HG03108 (cell line): ENCODE results near the gene VDR.

Source experiments
- ATAC-seq: cut with Tn5 transposase; IDR thresholded peaks from one replicate; pipeline ENCODE4 v1.9.1; 2021; ENCODE audit warnings: moderate library complexity; ENCODE audit not compliant: unreplicated experiment

VDR gene

DNA sequence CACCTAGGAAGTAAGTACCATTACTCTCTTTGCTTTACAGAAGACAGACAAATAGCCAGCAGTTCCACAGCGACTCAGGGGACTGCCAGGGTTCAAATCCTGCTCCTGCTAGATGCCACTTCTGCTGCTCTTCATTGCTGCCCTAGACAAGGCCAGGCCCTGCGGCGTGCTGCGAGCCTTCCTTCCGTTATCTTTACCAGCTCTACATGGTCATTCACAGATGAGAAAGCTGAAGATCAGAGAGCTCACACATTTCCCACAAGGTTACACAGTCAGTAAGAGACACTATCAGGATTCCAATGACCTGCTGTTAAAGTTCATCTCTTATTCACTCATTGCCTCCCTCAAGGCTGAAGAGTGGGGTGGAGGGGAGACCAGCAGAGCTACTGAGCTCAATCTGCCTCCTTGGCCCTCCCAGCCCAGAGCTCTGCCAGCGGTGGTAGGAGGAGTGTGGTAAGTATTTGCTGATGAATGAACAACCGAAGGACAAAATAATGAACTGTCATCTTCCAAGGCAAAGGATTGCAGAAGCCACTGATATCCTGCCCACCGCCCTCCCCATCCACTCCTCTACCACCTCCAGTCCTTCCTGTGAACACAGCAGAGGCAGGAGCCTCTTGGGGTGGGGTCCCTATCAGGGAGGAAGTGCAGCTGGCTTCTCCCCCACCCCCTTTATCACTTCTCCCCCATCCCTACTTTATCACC, 70.4 kb downstream of the VDR start:
- no peak for ATAC-seq

DNA sequence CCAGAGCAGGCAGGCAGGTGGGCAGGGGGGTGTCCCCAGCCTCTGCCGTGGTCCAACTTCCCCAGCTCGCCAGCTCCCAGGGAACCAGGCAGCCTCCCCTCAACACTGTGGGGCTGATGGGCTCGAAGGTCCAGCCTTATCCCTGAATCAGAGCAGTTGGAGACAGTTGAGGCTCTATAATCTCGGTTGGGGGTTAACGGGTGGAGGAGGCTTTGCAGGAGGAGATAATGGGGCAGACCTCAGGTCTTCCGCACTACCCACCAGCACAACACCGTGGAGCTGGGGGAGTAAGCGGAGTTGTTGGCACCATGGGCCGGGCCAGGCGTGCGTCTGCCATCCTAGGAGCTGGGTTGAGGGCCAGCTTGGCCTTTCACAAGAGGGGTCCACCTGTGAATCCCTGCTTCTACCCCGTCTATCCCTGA, 71.2 kb downstream of the VDR start:
- ATAC-seq = no peak

DNA sequence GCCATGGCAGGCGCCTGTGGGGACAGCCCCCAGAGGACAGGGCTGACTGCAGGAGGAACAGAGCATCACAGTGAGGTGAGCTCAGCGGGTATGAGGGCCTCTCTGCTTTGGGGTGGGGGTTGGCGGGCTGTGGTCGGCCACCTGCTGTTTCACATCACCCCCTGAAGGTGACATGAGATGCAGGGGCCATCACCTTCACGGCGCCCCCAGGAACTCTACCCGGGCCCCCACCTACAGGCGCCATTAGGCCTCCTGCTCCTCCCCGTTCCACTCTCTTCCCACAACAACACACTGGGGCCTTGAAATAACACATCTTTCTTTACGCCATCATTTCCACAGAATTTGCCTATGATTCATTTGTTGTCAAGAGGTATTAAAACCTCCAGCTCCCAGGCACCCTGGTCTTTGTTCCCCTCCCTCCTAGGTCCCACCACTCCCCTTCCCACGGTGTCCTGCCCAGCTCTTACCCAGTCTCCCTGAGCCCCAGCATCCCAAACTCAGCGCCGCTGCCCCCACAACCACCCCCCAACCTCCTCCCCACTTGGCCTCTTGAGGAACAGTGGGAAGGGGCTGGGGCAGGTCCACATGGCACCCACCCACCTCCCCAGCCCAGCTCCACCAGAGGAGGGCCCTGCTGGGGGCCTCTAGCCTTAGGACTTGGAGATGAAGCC, 72.4 kb downstream of the VDR start:
- ATAC-seq = no peak

DNA sequence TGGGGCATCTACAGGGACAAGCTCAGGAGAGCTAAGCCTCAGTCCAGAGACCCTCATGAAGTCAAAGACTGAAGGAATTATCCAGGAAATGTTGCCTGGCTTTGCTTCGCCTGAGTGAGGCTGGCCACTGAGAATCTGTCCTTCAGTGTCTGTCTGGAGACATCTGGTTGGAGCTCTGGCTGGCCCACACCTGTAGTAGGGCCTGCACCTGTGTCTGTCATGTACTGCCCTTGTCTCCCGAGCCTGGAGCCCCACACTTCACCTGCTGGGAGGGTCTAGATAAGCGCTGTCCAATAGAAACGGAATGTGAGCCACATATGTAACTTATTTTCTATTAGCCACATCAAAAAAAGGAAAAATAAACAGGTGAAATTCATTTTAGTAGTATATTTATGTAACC, 75.2 kb downstream of the VDR start:
- no peak for ATAC-seq

DNA sequence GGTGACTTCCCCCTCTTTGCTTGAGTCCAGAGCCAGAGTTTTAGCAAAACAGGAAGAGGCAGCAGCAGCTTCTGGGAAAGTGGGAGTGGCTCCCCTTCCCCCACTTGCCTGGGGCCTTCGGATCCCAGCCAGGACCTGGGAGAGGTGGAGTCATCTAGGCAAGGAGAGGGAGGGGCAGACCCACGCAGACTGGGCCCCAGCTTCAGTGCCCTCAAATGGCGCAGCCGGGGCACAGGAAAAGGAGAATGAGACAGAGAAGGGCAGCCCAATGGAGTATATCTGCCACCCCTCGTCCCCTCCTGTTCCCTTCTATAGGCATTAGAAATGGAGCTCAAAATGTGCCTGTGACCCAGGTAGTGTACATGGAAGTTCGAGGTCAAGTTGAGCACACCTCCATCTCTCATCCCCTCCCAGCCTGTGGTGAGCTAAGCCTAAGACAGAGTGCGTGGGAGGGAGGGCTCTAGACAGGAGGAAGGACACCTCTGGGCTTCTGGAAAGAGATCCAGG, 75.8 kb downstream of the VDR start:
- no peak for ATAC-seq

DNA sequence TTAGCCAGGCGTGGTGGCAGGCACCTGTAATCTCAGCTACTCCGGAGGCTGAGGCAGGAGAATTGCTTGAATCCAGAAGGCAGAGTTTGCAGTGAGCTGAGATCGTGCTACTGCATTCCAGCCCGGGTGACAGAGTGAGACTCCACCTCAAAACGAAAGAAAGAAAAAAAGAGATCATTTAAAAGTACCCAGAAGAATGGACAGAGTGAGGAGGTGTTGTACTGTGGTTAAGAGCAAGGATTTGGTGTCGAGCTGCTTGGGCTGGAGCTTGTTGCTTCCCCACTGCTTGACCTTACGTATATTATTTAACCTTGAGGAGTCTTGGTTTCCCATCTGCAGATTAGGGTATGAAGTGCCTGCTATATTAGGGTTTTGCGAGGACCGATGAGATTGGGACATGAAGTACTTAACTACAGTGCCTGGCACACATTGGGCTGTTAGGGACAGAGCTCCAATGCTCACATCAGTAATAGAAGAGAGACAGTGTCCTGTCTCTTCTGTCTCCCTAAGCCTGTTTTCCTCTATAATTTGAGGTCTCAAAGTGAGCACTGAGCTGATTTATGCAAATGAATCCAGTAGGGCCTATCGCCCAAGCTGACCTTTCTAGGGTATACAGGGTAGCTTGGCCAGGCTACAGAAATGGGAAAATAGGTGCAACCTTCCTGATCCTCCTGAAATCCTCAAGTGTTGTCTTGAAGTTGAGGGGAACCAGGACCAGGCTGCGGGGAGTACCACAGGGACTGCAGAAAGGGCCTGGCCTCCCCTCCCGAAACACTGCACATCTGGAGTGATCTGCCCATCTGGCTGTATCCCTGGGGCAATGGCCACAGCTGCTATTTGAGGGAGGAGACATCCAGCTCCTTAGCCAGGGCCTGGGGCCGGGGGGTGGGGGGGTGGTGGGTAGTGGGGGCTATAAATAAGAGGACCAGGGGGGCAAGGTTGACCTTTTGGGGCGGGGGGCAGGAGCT, 76.5 kb downstream of the VDR start:
- no peak for ATAC-seq

DNA sequence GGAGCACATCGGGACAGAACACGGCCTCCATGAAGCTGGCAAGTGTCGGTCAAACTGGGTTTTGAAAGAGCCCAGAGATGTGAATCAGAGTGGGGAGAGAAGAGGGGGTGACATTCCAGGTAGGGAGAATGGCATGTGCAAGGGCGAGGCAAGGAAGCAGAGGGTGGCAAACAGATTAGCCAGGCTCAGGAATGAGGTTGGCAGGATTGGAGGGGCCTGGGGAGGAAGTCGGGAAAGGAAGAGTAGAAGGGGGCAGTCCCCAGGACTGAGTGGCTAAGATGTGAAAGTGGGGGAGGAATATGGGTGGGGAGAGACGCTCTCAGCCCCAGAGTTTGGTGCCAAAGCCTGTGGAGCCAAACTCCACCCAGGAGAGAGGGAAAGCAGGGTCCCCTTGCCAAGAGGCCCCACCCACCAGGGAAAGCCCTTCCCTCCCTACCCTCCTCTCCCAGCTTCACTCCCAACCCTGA, 79.6 kb downstream of the VDR start:
- ATAC-seq = no peak

DNA sequence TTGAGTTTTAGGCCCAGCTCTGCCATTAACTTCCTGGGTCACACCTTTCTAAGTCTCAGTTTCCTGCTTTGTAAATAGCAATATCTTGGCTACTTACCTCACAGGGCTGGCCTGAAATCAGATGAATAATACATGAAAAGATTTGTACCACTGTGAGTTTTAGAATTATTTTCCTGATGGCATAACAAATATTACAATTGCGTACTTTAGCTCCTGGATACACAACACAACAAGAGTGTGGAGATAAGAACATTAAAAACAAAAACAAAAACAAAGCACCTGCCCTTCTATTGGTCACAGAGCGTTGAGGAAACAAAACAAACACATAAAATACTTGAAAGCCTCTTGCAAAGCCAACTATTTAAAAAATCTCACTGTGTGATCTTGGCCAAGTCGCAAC, 80.2 kb downstream of the VDR start:
- ATAC-seq = no peak

DNA sequence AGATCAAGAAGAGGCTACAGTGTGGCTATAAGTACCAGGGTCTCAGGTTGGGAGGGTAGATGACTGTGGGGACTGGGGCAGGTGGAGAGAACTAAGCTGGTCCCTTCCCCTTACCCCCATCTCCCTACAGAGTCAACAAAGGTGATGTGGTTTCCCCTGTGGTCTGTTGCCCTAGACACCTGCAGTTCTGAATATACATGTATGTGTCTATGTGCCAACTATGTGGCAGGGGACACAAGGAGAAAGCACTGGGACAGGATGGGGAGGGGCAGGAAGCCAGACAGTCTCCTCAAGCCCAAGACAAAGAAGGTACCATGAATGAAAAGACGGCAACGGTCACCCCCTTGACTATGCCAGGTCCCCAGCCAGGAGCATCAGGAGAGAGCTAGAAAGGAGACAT, 80.6 kb downstream of the VDR start:
- no peak for ATAC-seq

DNA sequence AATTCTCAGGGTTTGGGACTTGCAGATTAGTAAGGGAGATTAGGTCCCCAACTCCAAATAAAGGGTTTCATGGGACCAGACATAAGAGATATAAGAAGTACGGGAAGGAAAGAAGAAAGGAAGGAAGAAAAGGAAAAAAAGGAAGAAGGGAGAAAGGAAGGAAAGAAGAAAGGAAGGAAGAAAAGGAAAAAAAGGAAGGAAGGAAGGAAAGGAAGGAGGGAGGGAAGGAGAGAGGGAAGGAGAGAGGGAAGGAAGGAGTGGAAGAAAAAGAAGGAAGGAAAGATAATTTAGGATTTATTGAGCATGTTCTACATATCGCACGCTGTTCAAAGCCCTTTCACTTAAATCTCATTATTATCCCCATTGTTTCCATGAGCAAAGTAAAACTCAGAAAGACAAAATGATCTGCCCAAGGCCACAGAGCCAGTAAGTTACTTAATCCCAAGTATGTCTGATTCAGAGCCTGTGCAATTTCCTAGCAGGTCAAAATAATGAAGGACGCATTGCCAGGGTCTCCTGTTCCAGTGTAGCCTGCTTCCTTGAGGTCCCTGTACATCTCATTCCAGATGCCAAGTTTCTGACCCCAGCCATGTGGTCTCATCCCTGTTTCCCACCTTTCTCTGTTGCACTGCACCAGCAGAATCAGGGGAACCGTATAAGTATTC, 81.2 kb downstream of the VDR start:
- ATAC-seq = no peak

DNA sequence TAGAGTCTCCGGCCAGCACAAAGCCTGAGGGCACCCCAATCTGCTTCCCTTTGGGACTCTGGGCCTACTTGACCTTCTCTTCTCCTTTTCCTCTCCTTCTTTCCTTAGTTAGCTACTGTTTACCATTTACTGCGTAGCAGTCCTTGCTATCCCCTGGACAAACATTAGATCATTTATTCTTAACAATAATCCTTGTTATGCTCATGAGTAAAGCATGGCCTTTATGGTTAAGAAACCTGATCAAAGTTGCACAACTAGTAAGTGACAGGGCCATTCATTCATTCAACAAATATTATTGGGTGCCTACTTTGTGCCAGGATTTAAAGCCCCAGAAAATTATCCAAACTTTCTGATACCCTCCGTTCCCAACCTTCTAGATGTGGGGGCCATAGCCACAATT, 81.9 kb downstream of the VDR start:
- ATAC-seq = no peak

DNA sequence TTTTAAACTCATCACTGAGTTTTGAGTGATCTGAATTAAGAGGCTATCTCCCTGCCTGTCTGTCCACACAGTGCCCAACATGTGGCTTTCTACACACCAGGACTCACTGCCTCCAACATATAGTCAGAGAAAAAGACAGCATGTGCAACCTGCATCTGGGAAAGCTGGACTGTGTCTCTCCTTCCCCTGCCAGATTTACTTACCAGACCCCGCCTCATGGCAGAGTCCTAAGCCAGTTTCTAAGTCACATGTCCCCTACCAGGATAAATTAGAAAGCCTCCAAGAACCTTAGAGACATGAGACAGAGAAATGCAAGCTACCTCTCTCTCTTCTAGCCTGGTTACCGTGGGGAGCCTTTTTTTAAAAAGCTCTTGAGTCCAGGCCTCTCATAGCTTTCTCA, 82.4 kb downstream of the VDR start:
- ATAC-seq = no peak

DNA sequence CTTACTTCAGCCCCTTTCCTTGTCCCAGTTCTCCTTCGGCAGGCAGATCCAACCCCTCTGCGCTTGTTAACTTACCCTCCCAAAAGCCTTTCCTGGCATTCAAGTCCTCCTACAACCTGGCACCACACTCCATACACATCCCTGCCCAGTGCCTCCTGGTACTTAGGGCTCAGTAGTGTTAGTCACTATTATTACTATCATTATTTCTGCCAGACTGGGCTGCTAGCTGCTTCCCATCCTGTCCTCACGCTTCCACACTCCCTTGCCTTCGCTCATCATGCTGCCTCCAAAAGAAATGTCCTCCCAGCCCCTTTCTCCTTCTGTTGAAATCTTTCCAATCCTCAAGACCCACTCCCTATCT, 83.5 kb downstream of the VDR start:
- no peak for ATAC-seq

DNA sequence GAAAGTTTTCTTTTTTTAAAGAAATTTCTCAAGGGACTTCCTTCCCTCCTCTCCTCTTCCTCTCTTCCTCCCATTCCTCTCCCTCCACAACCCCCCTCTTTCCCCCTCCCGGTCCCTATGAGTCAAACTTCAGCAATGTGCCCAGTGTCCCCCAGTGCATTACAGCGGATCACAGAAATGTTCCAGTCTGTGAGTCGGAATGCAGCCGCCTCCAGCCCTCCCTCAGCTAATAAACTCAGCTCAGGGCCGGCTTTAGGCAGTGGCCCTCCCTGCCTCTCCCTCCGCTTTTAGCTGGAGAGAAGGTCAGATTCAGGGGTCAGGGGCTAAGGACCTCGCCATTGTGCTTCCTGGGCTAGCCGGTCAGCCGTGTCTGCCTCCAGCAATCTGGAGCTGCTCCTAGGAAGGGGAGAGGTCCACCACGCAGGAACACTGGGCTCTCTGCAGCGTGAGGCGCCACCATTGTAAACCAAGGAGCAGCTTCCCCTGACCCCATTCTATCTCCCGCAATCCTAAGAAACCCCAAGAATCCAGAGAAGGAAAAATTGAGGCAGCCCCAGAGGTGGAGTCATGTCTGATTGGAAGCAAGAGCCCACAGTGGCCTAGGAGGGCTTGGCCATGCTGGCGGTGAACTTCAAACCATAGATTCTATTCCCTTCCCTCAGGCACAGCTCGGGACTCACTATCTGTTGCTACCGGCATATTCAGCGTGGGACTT, 84.0 kb downstream of the VDR start:
- ATAC-seq = no peak

DNA sequence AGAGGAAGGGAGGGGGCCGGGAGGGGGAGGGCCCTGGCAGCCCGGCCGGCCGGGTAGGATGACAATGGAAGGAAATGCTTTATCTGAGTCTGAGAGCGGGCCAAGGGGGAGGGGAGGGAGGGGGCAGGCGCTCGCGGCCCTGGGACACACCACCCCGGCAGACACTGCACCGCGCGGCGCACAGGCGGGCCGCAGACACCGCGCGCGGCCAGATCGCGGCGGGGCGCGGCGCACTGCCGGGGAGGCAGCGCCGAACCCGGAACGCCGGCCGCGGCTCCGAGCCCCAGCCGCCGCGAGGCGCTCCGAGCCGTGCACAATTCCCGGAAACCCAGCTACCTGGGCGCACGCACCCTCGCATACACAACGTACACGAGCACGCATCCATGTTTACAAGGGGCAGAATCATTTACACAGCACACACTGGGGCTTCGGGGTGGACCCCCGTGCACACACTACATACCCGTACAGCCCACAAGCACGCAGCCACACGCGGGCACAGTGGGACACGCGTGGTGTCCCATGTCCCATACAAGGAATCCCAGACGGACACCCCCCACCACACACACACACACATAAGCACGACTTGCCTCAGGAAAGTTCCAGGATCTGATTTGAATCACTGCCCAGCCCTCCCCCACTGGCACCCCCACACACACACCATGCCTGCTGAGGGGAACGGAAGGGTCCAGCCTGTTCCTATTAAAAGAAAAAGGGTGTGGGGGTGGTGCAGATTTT, 84.7 kb downstream of the VDR start, which contains the start of gene HDAC7:
HDAC7 (minus strand) TSS at position 8 of the 735 bp plus-strand sequence. CDS start 118 bp downstream, outside the sequence.
- peak; percentile 24 for ATAC-seq

DNA sequence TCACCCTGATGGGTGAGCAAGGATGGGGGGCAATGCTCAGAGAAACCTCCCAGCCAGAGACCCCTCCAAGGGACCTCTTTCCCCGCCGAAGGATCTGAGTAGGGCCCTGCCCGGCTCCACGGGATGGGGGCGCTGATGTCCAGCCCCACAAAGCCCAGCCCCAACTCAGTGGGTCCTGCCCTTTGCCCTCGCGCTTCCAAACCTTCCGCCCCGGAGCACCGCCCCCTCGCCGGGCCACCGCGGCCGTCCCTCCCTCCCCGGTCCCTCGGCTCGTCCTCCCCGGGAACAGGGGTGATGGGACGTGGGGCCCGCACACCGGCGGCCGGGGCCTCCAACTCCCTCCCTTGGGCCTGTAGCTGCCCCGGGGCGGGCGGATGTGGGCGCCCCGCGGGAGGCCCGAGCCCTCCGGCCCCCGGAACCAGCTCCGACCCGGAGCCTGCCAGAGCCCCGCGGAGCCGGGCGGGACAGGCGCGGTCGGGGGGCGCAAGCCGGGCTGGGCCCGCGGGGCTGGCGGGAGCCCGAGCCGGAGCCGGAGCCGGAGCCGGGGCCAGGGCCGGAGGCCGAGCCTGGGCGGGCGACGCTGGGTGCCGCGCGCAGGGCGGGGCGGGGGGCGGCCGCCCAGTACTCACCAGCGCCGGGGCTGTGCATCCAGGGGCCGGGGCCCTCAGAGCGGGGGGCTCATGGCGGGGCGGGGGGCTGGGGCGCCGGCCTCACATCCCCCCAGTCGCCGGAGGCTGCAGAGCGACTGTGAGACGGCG, 85.5 kb downstream of the VDR start:
- peak; percentile 41 for ATAC-seq

DNA sequence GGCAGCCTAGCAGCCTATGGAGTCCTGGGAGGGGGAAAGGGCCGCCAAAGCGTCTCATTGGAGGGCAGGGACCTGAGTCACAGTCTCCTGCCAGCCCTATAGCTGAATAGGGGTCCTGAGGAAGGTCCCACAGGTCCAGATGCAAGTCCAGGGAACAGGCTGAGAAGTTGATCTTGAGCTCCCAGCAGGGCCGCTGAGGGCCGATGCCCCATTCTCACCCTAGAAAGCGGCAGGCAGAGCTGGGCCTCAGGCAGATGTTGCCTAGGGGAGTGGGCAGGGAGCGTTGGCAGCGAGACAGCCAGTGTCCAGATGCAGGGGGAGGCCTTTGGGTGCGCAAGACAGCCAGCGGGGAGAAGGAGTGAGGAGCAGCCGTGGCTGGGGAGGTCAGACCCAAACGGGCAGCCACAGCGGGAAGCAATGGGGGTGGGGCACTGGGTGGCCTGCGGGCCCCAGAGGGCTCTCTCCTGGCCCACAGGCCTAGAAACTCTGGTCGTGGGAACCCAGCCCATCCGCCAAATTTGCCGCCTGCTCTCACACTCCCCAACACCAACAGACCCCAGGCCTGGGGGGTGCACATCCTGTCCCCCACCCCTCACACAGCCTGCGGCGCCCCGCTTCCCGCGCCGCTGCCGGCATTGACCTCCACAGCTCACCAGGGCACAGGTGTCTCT, 86.2 kb downstream of the VDR start:
- no peak for ATAC-seq

DNA sequence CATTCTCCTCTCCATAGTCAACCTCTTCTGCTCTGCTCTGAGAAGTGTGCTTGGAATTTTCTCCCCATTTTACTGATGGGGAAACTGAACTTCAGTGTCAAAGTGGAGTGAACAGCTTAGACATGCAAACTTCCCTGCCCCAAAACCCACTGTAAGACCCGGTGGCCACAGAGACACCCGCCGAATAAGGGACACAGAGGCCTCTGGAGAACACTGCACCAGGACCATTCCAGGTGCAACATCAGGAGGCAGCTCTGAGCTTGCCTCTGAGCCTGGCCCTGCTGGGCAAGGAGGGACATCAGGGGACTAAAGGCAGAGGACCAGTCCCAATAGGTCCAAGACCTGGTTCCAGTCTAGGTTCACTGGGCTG, 86.8 kb downstream of the VDR start:
- ATAC-seq = no peak
